B cell (primary cell): ENCODE measurements around the gene CLASRP. TPM values are rescaled to one million over a fixed set of nuclear protein-coding genes. Genes with fewer than 3 reads are reported as not detected.

Experiments
- ATAC-seq: fragments of 200-7000 bp; cut with Tn5 transposase; one replicate; pipeline ENCODE4 v1.10.0; 2021; ENCODE audit warnings: low read depth, mild to moderate bottlenecking, moderate number of reproducible peaks, moderate library complexity
- CTCF ChIA-PET: fragments of 350-600 bp; sonication (Branson Sonifier 250); formaldehyde crosslinking; loops from one replicate; lab custom pipeline; 2021; ENCODE audit warnings: antibody characterized with exemption, inconsistent platforms; lab: Charles Lee
- POLR2A ChIA-PET: fragments of 350-600 bp; sonication (Branson Sonifier 250); formaldehyde crosslinking; loops from one replicate; lab custom pipeline; 2021; ENCODE audit warnings: antibody characterized with exemption; lab: Charles Lee
- DNase-seq: peaks from one replicate; pipeline ENCODE4 v3.0.0; 2013
- H2AFZ ChIP-seq: 2 replicates; pipeline ENCODE4 v1.6.1; 2012; ENCODE audit warnings: mild to moderate bottlenecking, low read depth, low read length; ENCODE audit not compliant: insufficient read depth, poor library complexity, severe bottlenecking
- H3K27ac ChIP-seq, 2 donors: 1 replicate in 1 of 2; 2 replicates in 1 of 2; pipeline ENCODE4 v1.5.1; 2012 to 2013; ENCODE audit warnings: low read length in 2 of 2, mild to moderate bottlenecking in 2 of 2, moderate library complexity in 1 of 2
- H3K27me3 ChIP-seq, 4 experiments: fragments of 200-600 bp in 1 of 4; sonication (generic) in 1 of 4; replicated peaks in 1 of 4; 1 replicate in 2 of 4; 2 replicates in 2 of 4; pipeline versions ENCODE4 v1.6.1 to v1.7.0; 2013 to 2016; ENCODE audit warnings: low read length in 3 of 4, mild to moderate bottlenecking in 2 of 4, mixed read lengths in 1 of 4, moderate library complexity in 1 of 4; ENCODE audit not compliant: insufficient read depth in 4 of 4, control insufficient read depth in 3 of 4; ENCODE audit errors: control extremely low read depth in 1 of 4
- H3K36me3 ChIP-seq, 2 experiments: replicated peaks in 1 of 2; 1 replicate in 1 of 2; 2 replicates in 1 of 2; pipeline versions ENCODE4 v1.6.1 to v1.7.1; 2013; ENCODE audit warnings: low read length in 1 of 2; ENCODE audit not compliant: insufficient read depth in 2 of 2, control insufficient read depth in 1 of 2; ENCODE audit errors: control extremely low read depth in 1 of 2, extremely low read depth in 1 of 2
- H3K4me1 ChIP-seq, 2 donors: fragments of 200-600 bp in 1 of 2; sonication (generic) in 1 of 2; 1 replicate in 1 of 2; 2 replicates in 1 of 2; pipeline versions ENCODE4 v1.5.1 to v1.6.1; 2013 to 2017; ENCODE audit warnings: low read length in 2 of 2; ENCODE audit not compliant: control insufficient read depth in 2 of 2, insufficient read depth in 2 of 2
- H3K4me2 ChIP-seq: replicated peaks from 2 replicates; pipeline ENCODE3; 2012; ENCODE audit warnings: mild to moderate bottlenecking, low read depth, low read length; ENCODE audit not compliant: poor library complexity, severe bottlenecking
- H3K4me3 ChIP-seq, 5 experiments: fragments of 200-600 bp in 1 of 5; sonication (generic) in 1 of 5; 1 replicate in 3 of 5; 2 replicates in 2 of 5; pipeline versions ENCODE4 v1.5.1 to v1.7.0; 2011 to 2016; ENCODE audit warnings: low read length in 4 of 5, mild to moderate bottlenecking in 4 of 5, low read depth in 2 of 5, control low read depth in 1 of 5, moderate library complexity in 1 of 5; ENCODE audit not compliant: insufficient read depth in 1 of 5; ENCODE audit errors: control extremely low read depth in 1 of 5, extremely low read depth in 1 of 5
- H3K79me2 ChIP-seq: fragments of 200-600 bp; sonication (generic); one replicate; pipeline ENCODE4 v1.6.0; 2016; ENCODE audit warnings: low read length; ENCODE audit not compliant: control insufficient read depth, insufficient read depth
- H3K9ac ChIP-seq: fragments of 200-600 bp; sonication (generic); 2 replicates; pipeline ENCODE4 v1.6.1; 2017; ENCODE audit warnings: mild to moderate bottlenecking, low read length, moderate library complexity
- H3K9me3 ChIP-seq, 3 donors: one replicate each; pipeline versions ENCODE4 v1.6.1 to v1.7.1; 2013; ENCODE audit warnings: low read length in 2 of 3; ENCODE audit not compliant: control insufficient read depth in 2 of 3, insufficient read depth in 1 of 3; ENCODE audit errors: control extremely low read depth in 1 of 3
- H4K20me1 ChIP-seq: 2 replicates; pipeline ENCODE4 v1.6.0; 2012; ENCODE audit warnings: mild to moderate bottlenecking, low read length; ENCODE audit not compliant: insufficient read depth, control insufficient read depth, poor library complexity, severe bottlenecking
- H3K27ac Mint-ChIP-seq: one replicate; pipeline ENCODE4 v1.8.0; 2021; ENCODE audit warnings: mixed read lengths
- H3K27me3 Mint-ChIP-seq: one replicate; pipeline ENCODE4 v1.8.0; 2021; ENCODE audit warnings: mixed read lengths
- H3K4me1 Mint-ChIP-seq: one replicate; pipeline ENCODE4 v1.8.0; 2021; ENCODE audit warnings: mixed read lengths
- H3K4me3 Mint-ChIP-seq: one replicate; pipeline ENCODE4 v1.8.0; 2021; ENCODE audit warnings: mixed read lengths
- H3K9me3 Mint-ChIP-seq: one replicate; pipeline ENCODE4 v1.8.0; 2022; ENCODE audit warnings: mixed read lengths; ENCODE audit not compliant: insufficient read depth
- EZH2 ChIP-seq: IDR thresholded peaks from 2 replicates; pipeline ENCODE4 v1.6.1; 2012; ENCODE audit warnings: borderline replicate concordance, low read depth, mild to moderate bottlenecking, moderate library complexity, low read length; ENCODE audit not compliant: insufficient read depth, poor library complexity, severe bottlenecking
- WGBS: methylation state at CpG from one replicate; pipeline ENCODE4 v1.1.5; 2013; ENCODE audit warnings: missing lambda C conversion rate; ENCODE audit not compliant: insufficient coverage; 5-methylcytosine and 5-hydroxymethylcytosine counted together
- intact Hi-C: fragments of 100-400 bp; cut with micrococcal nuclease; formaldehyde crosslinking; loops from one replicate; pipeline ENCODE4 v1.10.0; 2022
- polyA plus RNA-seq: library from polyadenylated mRNA; depleted of rRNA; stranded (reverse); fragments of >200 nt; gene quantifications from 2 replicates; pipeline ENCODE4 v1.2.3, GENCODE V29; 2012
- total RNA-seq, 2 donors: library from RNA; stranded (reverse); fragments of 120-200 nt in 1 of 2; gene quantifications; 1 replicate in 1 of 2; 2 replicates in 1 of 2; pipeline versions ENCODE4 v1.2.3 to v1.2.4, GENCODE V29; 2013 to 2022
- TF ChIP-seq, protein P1 (sequence below): fragments of 200-600 bp; IDR thresholded peaks from one replicate; pipeline ENCODE4 v1.8.0; 2022; ENCODE audit warnings: antibody characterized with exemption, mild to moderate bottlenecking

Gene CLASRP
- total and polyA plus RNA-seq, 2 donors (not counting 1 experiment from before 2014, with no cell fraction given) = 234 to 285 TPM

- peak overlapping the region; percentile 37 for H3K27ac Mint-ChIP-seq
- no peak for DNase-seq
- Histone ChIP-seq H3K27ac (no peak overlapping the region), H3K9ac (no peak overlapping the region), H4K20me1 (peaks cover 87% of the 10 kb centered on the region), H3K9me3 (no peaks in the 10 kb centered on the region), H3K4me2 (no peak overlapping the region), H2AFZ (no peak overlapping the region), H3K36me3 (peaks cover 2 to 84% of the 10 kb centered on the region in 2 experiments), H3K27me3 (no peaks in the 10 kb centered on the region), H3K4me3 (no peak overlapping the region), H3K79me2 (peaks cover 62% of the 10 kb centered on the region), H3K4me1 (peaks cover 8% of the 10 kb centered on the region in 2 donors)
- WGBS = 97% methylated on average over 66 of the region's 85 CpGs
- no peaks in the 10 kb centered on the region for H3K9me3 Mint-ChIP-seq
- no peak overlapping the region for H3K4me3 Mint-ChIP-seq
- no peak for ATAC-seq
- ChIA-PET POLR2A (interaction anchor here (0.6 kb wide), 1 partner anchor 61 kb away, joined by 3 read pairs; no protein-coding TSS in a partner anchor), CTCF (interaction anchor here (0.6 to 2.3 kb wide), 4 partner anchors 11 to 123 kb away, joined by 3 to 7 read pairs (median 4); no protein-coding TSS in a partner anchor)
- TF ChIP-seq, protein P1, sequence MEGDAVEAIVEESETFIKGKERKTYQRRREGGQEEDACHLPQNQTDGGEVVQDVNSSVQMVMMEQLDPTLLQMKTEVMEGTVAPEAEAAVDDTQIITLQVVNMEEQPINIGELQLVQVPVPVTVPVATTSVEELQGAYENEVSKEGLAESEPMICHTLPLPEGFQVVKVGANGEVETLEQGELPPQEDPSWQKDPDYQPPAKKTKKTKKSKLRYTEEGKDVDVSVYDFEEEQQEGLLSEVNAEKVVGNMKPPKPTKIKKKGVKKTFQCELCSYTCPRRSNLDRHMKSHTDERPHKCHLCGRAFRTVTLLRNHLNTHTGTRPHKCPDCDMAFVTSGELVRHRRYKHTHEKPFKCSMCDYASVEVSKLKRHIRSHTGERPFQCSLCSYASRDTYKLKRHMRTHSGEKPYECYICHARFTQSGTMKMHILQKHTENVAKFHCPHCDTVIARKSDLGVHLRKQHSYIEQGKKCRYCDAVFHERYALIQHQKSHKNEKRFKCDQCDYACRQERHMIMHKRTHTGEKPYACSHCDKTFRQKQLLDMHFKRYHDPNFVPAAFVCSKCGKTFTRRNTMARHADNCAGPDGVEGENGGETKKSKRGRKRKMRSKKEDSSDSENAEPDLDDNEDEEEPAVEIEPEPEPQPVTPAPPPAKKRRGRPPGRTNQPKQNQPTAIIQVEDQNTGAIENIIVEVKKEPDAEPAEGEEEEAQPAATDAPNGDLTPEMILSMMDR = no peak
- TF ChIP-seq EZH2 = no peak
- intact Hi-C loops = no loop called here
- peaks cover 13% of the 10 kb centered on the region for H3K4me1 Mint-ChIP-seq
- no peaks in the 10 kb centered on the region for H3K27me3 Mint-ChIP-seq
These were observed 25.3 kb downstream of the CLASRP start for GRCh38 chr19:45063851-45064801.
